ENCODE data around the gene THSD4. TPM values are rescaled to one million over a fixed set of nuclear protein-coding genes. Genes with fewer than 3 reads are reported as not detected.
A peak's percentile ranks its signal among the peaks of the same experiment; 100 is the strongest.

Gene THSD4
- total and polyA plus RNA-seq, 2 of the 8 experiments (the other 6 are each of a cell fraction or from before 2014, with no cell fraction given), result 2.5 to 6.2 TPM

DNA sequence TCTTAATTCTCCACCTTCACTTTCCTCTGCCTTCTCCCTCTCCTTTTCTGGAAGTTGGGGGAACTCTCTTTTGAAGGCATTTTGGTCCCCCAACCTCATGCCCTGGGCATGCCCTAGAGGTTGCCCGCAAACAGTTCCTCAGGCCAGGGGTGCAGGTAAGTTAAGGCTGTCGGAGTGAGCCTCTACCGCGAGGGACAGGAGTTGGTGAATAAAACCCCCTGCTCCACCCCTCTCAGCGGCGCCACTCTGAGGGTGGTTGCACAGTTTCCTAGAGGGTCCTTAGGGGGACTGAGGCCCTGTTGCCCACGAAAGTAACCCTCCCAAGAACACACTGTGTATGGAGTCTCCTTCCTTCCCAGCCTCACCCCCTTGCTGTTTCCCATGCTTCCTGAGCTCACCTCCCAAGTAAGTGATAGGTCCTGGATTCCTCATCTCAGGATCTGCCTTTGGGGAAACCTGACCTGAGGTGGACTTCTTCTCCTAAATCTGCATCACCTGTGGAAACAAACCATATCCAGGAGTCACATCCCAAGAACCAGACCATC lies 23.1 kb upstream of the THSD4 start:
- Histone ChIP-seq H2BK20ac (ENCODE audit: low read length) (no peak overlapping the region), H2BK120ac (replicated peaks; ENCODE audit: low read depth, low read length) (no peak overlapping the region), H4K5ac (ENCODE audit: insufficient read length, low read depth, low read length) (no peak overlapping the region), H3K4ac (replicated peaks; ENCODE audit: insufficient read length, low read depth, low read length) (no peak overlapping the region), H3K14ac (ENCODE audit: insufficient read length) (no peak overlapping the region), H2BK5ac (ENCODE audit: low read depth, low read length) (no peak overlapping the region), H3K56ac (replicated peaks; ENCODE audit: insufficient read length, low read depth, low read length) (no peak overlapping the region), H3K36me3 (ENCODE audit: control insufficient read depth in 2 of 4, insufficient read depth in 4 of 4, low read length in 3 of 4) (no peaks in the 10 kb centered on the region), H3K18ac (ENCODE audit: extremely low read depth, low read length) (no peak overlapping the region), H2BK12ac (ENCODE audit: low read depth, low read length) (no peak overlapping the region), H3K27ac (ENCODE audit: low read depth, low read length) (no peak overlapping the region), H3K4me1 (replicated peaks in 1 of 4; ENCODE audit: control insufficient read depth in 3 of 4, insufficient read depth in 4 of 4, low read length in 3 of 4) (no peaks in the 10 kb centered on the region), H3K23ac (ENCODE audit: insufficient read length) (no peak overlapping the region), H2AFZ (ENCODE audit: low read length) (no peak overlapping the region), H3K9me3 (ENCODE audit: insufficient read depth in 2 of 2, low read depth in 1 of 2, low read length in 1 of 2) (no peaks in the 10 kb centered on the region), H4K8ac (ENCODE audit: extremely low read depth, insufficient read depth, low read length) (no peak overlapping the region), H3K4me2 (ENCODE audit: insufficient read depth in 1 of 2, low read depth in 2 of 2, low read length in 2 of 2) (no peak overlapping the region), H3K4me3 (ENCODE audit: extremely low read depth in 1 of 4, insufficient read depth in 2 of 4, low read depth in 3 of 4, low read length in 4 of 4) (no peak overlapping the region), H3K9ac (replicated peaks in 1 of 4; ENCODE audit: extremely low read depth in 1 of 4, low read depth in 3 of 4, low read length in 3 of 4) (no peak overlapping the region), H4K20me1 (replicated peaks in 1 of 2; ENCODE audit: control insufficient read depth in 1 of 2, insufficient read depth in 2 of 2, low read length in 2 of 2) (no peaks in the 10 kb centered on the region), H3K23me2 (ENCODE audit: low read depth, low read length) (no peaks in the 10 kb centered on the region), H2BK15ac (ENCODE audit: low read length) (no peak overlapping the region), H3K79me1 (ENCODE audit: low read depth, low read length) (no peaks in the 10 kb centered on the region), H2AK5ac (ENCODE audit: low read depth, low read length) (no peak overlapping the region), H4K91ac (replicated peaks; ENCODE audit: insufficient read length, low read length) (no peak overlapping the region), H3K27me3 (replicated peaks in 1 of 4; ENCODE audit: control insufficient read depth in 3 of 4, extremely low read depth in 1 of 4, insufficient read depth in 3 of 4, low read length in 3 of 4) (peaks cover 0 to 5% (median 1%) of the 10 kb centered on the region in 4 experiments; a peak in 3 of 7 replicates), H3K79me2 (ENCODE audit: control insufficient read depth in 1 of 2, insufficient read depth in 2 of 2, low read length in 2 of 2) (no peaks in the 10 kb centered on the region)
- TF ChIP-seq SP4 (IDR thresholded peaks at IDR 0.05; ENCODE audit: low read length) (no peak), NANOG (IDR thresholded peaks at IDR 0.05; ENCODE audit: insufficient read depth, low read depth, low read length, poor library complexity, severe bottlenecking) (no peak), SIRT6 (IDR thresholded peaks at IDR 0.05; ENCODE audit: low read length) (no peak), BCL11A (IDR thresholded peaks at IDR 0.05; ENCODE audit: low read depth in 2 of 2, low read length in 2 of 2) (no peak)
- WGBS, 2 experiments (ENCODE audit: extremely low coverage in 1 of 2, insufficient coverage in 1 of 2, insufficient read length in 1 of 2, insufficient replicate concordance in 2 of 2, low coverage in 1 of 2, low lambda C conversion rate in 2 of 2, missing lambda C conversion rate in 1 of 2), result 71% methylated on average over 7 of the region's 7 CpGs; no CpG with 5 or more reads in 1 of the 2 experiments
- FAIRE-seq, result no peak
- POLR2A ChIA-PET (ENCODE audit: partially characterized antibody), result no interaction called here
- CTCF ChIA-PET (ENCODE audit: partially characterized antibody), result interaction anchor here (0.7 to 2.6 kb wide), 3 partner anchors 11 to 756 kb away, joined by 3 to 15 read pairs (median 3); no protein-coding TSS in a partner anchor
- peak in 1 of 2 experiments; percentile 30 for DNase-seq (ENCODE audit: low read depth in 1 of 2, low spot score in 2 of 2)

Measured in H1 (cell line).